ENCODE measurements around the gene HHAT. TPM values are rescaled to one million over a fixed set of nuclear protein-coding genes. Genes with fewer than 3 reads are reported as not detected.

Gene HHAT
- total RNA-seq, 1 donor from 2014 or later: 5.3 TPM

- Histone ChIP-seq H3K27ac (no peak overlapping the region), H3K4me1 (no peaks in the 10 kb centered on the region), H3K9me3 (no peaks in the 10 kb centered on the region), H3K36me3 (no peaks in the 10 kb centered on the region), H3K27me3 (ENCODE audit: low read depth) (no peaks in the 10 kb centered on the region), H3K4me3 (no peak overlapping the region)
- intact Hi-C loops (cut with DNase I): loop anchor here (10.0 kb wide), 1 partner anchor 550 kb away; the partner anchor contains the start of gene KCNH1
- TF ChIP-seq, protein P1, sequence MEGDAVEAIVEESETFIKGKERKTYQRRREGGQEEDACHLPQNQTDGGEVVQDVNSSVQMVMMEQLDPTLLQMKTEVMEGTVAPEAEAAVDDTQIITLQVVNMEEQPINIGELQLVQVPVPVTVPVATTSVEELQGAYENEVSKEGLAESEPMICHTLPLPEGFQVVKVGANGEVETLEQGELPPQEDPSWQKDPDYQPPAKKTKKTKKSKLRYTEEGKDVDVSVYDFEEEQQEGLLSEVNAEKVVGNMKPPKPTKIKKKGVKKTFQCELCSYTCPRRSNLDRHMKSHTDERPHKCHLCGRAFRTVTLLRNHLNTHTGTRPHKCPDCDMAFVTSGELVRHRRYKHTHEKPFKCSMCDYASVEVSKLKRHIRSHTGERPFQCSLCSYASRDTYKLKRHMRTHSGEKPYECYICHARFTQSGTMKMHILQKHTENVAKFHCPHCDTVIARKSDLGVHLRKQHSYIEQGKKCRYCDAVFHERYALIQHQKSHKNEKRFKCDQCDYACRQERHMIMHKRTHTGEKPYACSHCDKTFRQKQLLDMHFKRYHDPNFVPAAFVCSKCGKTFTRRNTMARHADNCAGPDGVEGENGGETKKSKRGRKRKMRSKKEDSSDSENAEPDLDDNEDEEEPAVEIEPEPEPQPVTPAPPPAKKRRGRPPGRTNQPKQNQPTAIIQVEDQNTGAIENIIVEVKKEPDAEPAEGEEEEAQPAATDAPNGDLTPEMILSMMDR (IDR thresholded peaks at IDR 0.05): peak; percentile 60
- peak; percentile 81 to 85 for ATAC-seq
- peak; percentile 71 for DNase-seq
These were observed 255.9 kb downstream of the HHAT start for GRCh38 chr1:210584439-210585113.

GRCh38 chr1:210586771-210587170 lies 258.1 kb downstream of the HHAT start:
- H3K27ac ChIP-seq: no peak overlapping the region
- intact Hi-C loops (cut with DNase I): loop anchor here (10.0 kb wide), 1 partner anchor 548 kb away; the partner anchor contains the start of gene KCNH1
- TF ChIP-seq, protein P1 (IDR thresholded peaks at IDR 0.05): no peak

GRCh38 chr1:210587566-210587965 lies 258.9 kb downstream of the HHAT start:
- no peak overlapping the region for H3K4me3 ChIP-seq
- H3K27me3 ChIP-seq (ENCODE audit: low read depth): no peaks in the 10 kb centered on the region
- TF ChIP-seq, protein P1 (IDR thresholded peaks at IDR 0.05): no peak
- intact Hi-C loops (cut with DNase I): loop anchor here (10.0 kb wide), 1 partner anchor 547 kb away; the partner anchor contains the start of gene KCNH1
- no peak overlapping the region for H3K27ac ChIP-seq
- H3K4me1 ChIP-seq: no peaks in the 10 kb centered on the region
- peak; percentile 66 to 78 for ATAC-seq
- DNase-seq: no peak
- no peaks in the 10 kb centered on the region for H3K36me3 ChIP-seq
- H3K9me3 ChIP-seq: no peaks in the 10 kb centered on the region

More at GRCh38 chr1:210586771-210587170, 258.1 kb downstream of the HHAT start:
- no peak for DNase-seq
- no peaks in the 10 kb centered on the region for H3K4me1 ChIP-seq
- H3K9me3 ChIP-seq: no peaks in the 10 kb centered on the region
- no peak for ATAC-seq
- no peaks in the 10 kb centered on the region for H3K36me3 ChIP-seq
- no peaks in the 10 kb centered on the region for H3K27me3 ChIP-seq (ENCODE audit: low read depth)
- H3K4me3 ChIP-seq: no peak overlapping the region

GRCh38 chr1:210588357-210588756 lies 259.7 kb downstream of the HHAT start:
- no peaks in the 10 kb centered on the region for H3K27me3 ChIP-seq (ENCODE audit: low read depth)
- H3K9me3 ChIP-seq: no peaks in the 10 kb centered on the region
- no peak for DNase-seq
- no peak overlapping the region for H3K27ac ChIP-seq
- no peaks in the 10 kb centered on the region for H3K36me3 ChIP-seq
- intact Hi-C loops (cut with DNase I): loop anchor here (10.0 kb wide), 1 partner anchor 546 kb away; the partner anchor contains the start of gene KCNH1
- ATAC-seq: no peak
- no peaks in the 10 kb centered on the region for H3K4me1 ChIP-seq
- H3K4me3 ChIP-seq: no peak overlapping the region
- TF ChIP-seq, protein P1 (IDR thresholded peaks at IDR 0.05): no peak

- H3K27ac ChIP-seq: no peak overlapping the region
- H3K4me3 ChIP-seq: no peak overlapping the region
- TF ChIP-seq, protein P1 (IDR thresholded peaks at IDR 0.05): no peak
- H3K9me3 ChIP-seq: no peaks in the 10 kb centered on the region
- no peaks in the 10 kb centered on the region for H3K36me3 ChIP-seq
- ATAC-seq (no peak), DNase-seq (no peak)
- no peaks in the 10 kb centered on the region for H3K4me1 ChIP-seq
- no peaks in the 10 kb centered on the region for H3K27me3 ChIP-seq (ENCODE audit: low read depth)
- intact Hi-C loops (cut with DNase I): loop anchor here (10.0 kb wide), 1 partner anchor 546 kb away; the partner anchor contains the start of gene KCNH1
These were observed 260.2 kb downstream of the HHAT start for GRCh38 chr1:210588946-210589345.

All from lower lobe of right lung (tissue), 2 donors.